H1 (cell line): Measurements from ENCODE around the gene LGALS8. TPM values are rescaled to one million over a fixed set of nuclear protein-coding genes. Genes with fewer than 3 reads are reported as not detected.
"Not testable (repeated sequence)": the region's sequence is repeated elsewhere in the genome, so short reads cannot be mapped to it uniquely, and the experiment has no call there.

Source experiments
- CTCF ChIA-PET: fragments of 300-600 bp; sonication (Branson Sonifier 250); formaldehyde crosslinking; loops from one replicate; lab custom pipeline; 2021; ENCODE audit not compliant: partially characterized antibody; lab: Charles Lee
- POLR2A ChIA-PET: fragments of 300-600 bp; sonication (Branson Sonifier 250); formaldehyde crosslinking; loops from one replicate; lab custom pipeline; 2021; ENCODE audit warnings: inconsistent platforms; ENCODE audit not compliant: partially characterized antibody; lab: Charles Lee
- DNase-seq, 2 experiments: peaks; one replicate each; pipeline versions ENCODE4 v3.0.0 to v3.0.0-alpha.2; 2010 to 2022; ENCODE audit warnings: low spot score in 2 of 2, low read depth in 1 of 2, mixed read lengths in 1 of 2
- FAIRE-seq: peaks from 2 replicates; lab custom pipeline; 2011; peaks lifted over from hg19 to GRCh38; lab: Jason Lieb, UNC
- H2AFZ ChIP-seq: 2 replicates; pipeline ENCODE4 v1.8.1; 2012; ENCODE audit warnings: low read length, inconsistent platforms
- H2AK5ac ChIP-seq: 2 replicates; pipeline ENCODE4 v1.6.1; 2013; ENCODE audit warnings: low read depth, low read length
- H2BK120ac ChIP-seq: replicated peaks from 2 replicates; pipeline ENCODE3; 2013; ENCODE audit warnings: low read depth, low read length, inconsistent platforms
- H2BK12ac ChIP-seq: 2 replicates; pipeline ENCODE4 v1.6.1; 2013; ENCODE audit warnings: low read depth, low read length
- H2BK15ac ChIP-seq: 2 replicates; pipeline ENCODE4 v1.6.1; 2013; ENCODE audit warnings: low read length
- H2BK20ac ChIP-seq: 2 replicates; pipeline ENCODE4 v1.6.1; 2013; ENCODE audit warnings: low read length
- H2BK5ac ChIP-seq: 2 replicates; pipeline ENCODE4 v1.6.1; 2013; ENCODE audit warnings: low read depth, low read length
- H3K14ac ChIP-seq: 2 replicates; pipeline ENCODE4 v1.6.1; 2013; ENCODE audit warnings: inconsistent platforms; ENCODE audit not compliant: insufficient read length
- H3K18ac ChIP-seq: 2 replicates; pipeline ENCODE4 v1.6.1; 2013; ENCODE audit warnings: low read length; ENCODE audit errors: extremely low read depth
- H3K23ac ChIP-seq: 2 replicates; pipeline ENCODE4 v1.6.1; 2013; ENCODE audit warnings: inconsistent platforms; ENCODE audit not compliant: insufficient read length
- H3K23me2 ChIP-seq: 2 replicates; pipeline ENCODE4 v1.6.1; 2013; ENCODE audit warnings: low read depth, low read length
- H3K27ac ChIP-seq: 2 replicates; pipeline ENCODE4 v1.6.1; 2011; ENCODE audit warnings: low read depth, low read length, inconsistent platforms
- H3K27me3 ChIP-seq, 4 experiments: replicated peaks in 1 of 4; 1 replicate in 1 of 4; 2 replicates in 3 of 4; pipeline versions ENCODE4 v1.6.1 to v1.8.1; 2011 to 2013; ENCODE audit warnings: low read length in 3 of 4, mild to moderate bottlenecking in 3 of 4, inconsistent platforms in 2 of 4, mixed read lengths in 2 of 4, moderate library complexity in 1 of 4; ENCODE audit not compliant: control insufficient read depth in 3 of 4, insufficient read depth in 3 of 4; ENCODE audit errors: extremely low read depth in 1 of 4
- H3K36me3 ChIP-seq, 4 experiments: 2 replicates each; pipeline versions ENCODE4 v1.6.1 to v1.8.1; 2011 to 2013; ENCODE audit warnings: mild to moderate bottlenecking in 4 of 4, low read length in 3 of 4, moderate library complexity in 2 of 4, control low read depth in 1 of 4, inconsistent platforms in 1 of 4; ENCODE audit not compliant: insufficient read depth in 4 of 4, control insufficient read depth in 2 of 4
- H3K4ac ChIP-seq: replicated peaks from 2 replicates; pipeline ENCODE3; 2013; ENCODE audit warnings: low read length, low read depth, mixed read lengths, inconsistent platforms; ENCODE audit not compliant: insufficient read length
- H3K4me1 ChIP-seq, 4 experiments: replicated peaks in 1 of 4; 1 replicate in 1 of 4; 2 replicates in 3 of 4; pipeline versions ENCODE4 v1.6.1 to v1.8.1; 2011 to 2013; ENCODE audit warnings: low read length in 3 of 4, inconsistent platforms in 2 of 4, mixed read lengths in 1 of 4; ENCODE audit not compliant: insufficient read depth in 4 of 4, control insufficient read depth in 3 of 4
- H3K4me2 ChIP-seq, 2 experiments: 2 replicates each; pipeline versions ENCODE4 v1.6.1 to v1.8.1; 2011 to 2013; ENCODE audit warnings: low read depth in 2 of 2, low read length in 2 of 2, control low read depth in 1 of 2, inconsistent platforms in 1 of 2, mild to moderate bottlenecking in 1 of 2; ENCODE audit not compliant: insufficient read depth in 1 of 2
- H3K4me3 ChIP-seq, 4 experiments: fragments of 200-600, 300-600 bp in 1 of 4; sonication (generic), shearing (Covaris generic), sonication (Bioruptor Twin) in 1 of 4; 2 replicates each; pipeline versions ENCODE4 v1.5.1 to v1.8.1; 2011 to 2016; ENCODE audit warnings: low read length in 4 of 4, low read depth in 3 of 4, control low read depth in 2 of 4, inconsistent platforms in 2 of 4, mild to moderate bottlenecking in 2 of 4, mixed read lengths in 1 of 4, moderate library complexity in 1 of 4; ENCODE audit not compliant: insufficient read depth in 2 of 4; ENCODE audit errors: extremely low read depth in 1 of 4
- H3K56ac ChIP-seq: replicated peaks from 2 replicates; pipeline ENCODE3; 2013; ENCODE audit warnings: low read depth, mild to moderate bottlenecking, mixed read lengths, low read length, inconsistent platforms; ENCODE audit not compliant: insufficient read length
- H3K79me1 ChIP-seq: 2 replicates; pipeline ENCODE4 v1.6.1; 2013; ENCODE audit warnings: low read depth, low read length, control low read depth
- H3K79me2 ChIP-seq, 2 experiments: 2 replicates each; pipeline versions ENCODE4 v1.6.1 to v1.8.1; 2012 to 2013; ENCODE audit warnings: low read length in 2 of 2, mild to moderate bottlenecking in 2 of 2, inconsistent platforms in 1 of 2; ENCODE audit not compliant: insufficient read depth in 2 of 2, control insufficient read depth in 1 of 2
- H3K9ac ChIP-seq, 4 experiments: replicated peaks in 1 of 4; 1 replicate in 1 of 4; 2 replicates in 3 of 4; pipeline versions ENCODE4 v1.6.1 to v1.8.1; 2011 to 2013; ENCODE audit warnings: low read depth in 3 of 4, low read length in 3 of 4, control low read depth in 2 of 4, mild to moderate bottlenecking in 2 of 4, moderate library complexity in 2 of 4, inconsistent platforms in 1 of 4; ENCODE audit errors: extremely low read depth in 1 of 4
- H3K9me3 ChIP-seq, 2 experiments: 2 replicates each; pipeline versions ENCODE4 v1.6.1 to v1.8.1; 2012 to 2013; ENCODE audit warnings: mild to moderate bottlenecking in 2 of 2, moderate library complexity in 2 of 2, control low read depth in 1 of 2, inconsistent platforms in 1 of 2, low read depth in 1 of 2, low read length in 1 of 2, mixed read lengths in 1 of 2; ENCODE audit not compliant: insufficient read depth in 2 of 2
- H4K20me1 ChIP-seq, 2 experiments: replicated peaks in 1 of 2; 2 replicates each; pipeline versions ENCODE3 to v1.8.1; 2011 to 2013; ENCODE audit warnings: inconsistent platforms in 2 of 2, low read length in 2 of 2, mild to moderate bottlenecking in 1 of 2; ENCODE audit not compliant: insufficient read depth in 2 of 2, control insufficient read depth in 1 of 2
- H4K5ac ChIP-seq: 2 replicates; pipeline ENCODE4 v1.6.1; 2013; ENCODE audit warnings: low read length, low read depth, mixed read lengths, inconsistent platforms; ENCODE audit not compliant: insufficient read length
- H4K8ac ChIP-seq: 2 replicates; pipeline ENCODE4 v1.8.0; 2013; ENCODE audit warnings: mild to moderate bottlenecking, moderate library complexity, low read length, inconsistent platforms; ENCODE audit not compliant: insufficient read depth; ENCODE audit errors: extremely low read depth
- H4K91ac ChIP-seq: replicated peaks from 2 replicates; pipeline ENCODE3; 2013; ENCODE audit warnings: low read length, mixed read lengths, inconsistent platforms; ENCODE audit not compliant: insufficient read length
- WGBS, 2 experiments: shearing (Covaris generic) in 1 of 2; methylation state at CpG; one replicate each; pipeline versions ENCODE4 v1.1.6 to v1.1.7; 2013 to 2015; ENCODE audit warnings: low lambda C conversion rate in 2 of 2, mixed read lengths in 2 of 2, inconsistent platforms in 1 of 2, low coverage in 1 of 2, missing lambda C conversion rate in 1 of 2; ENCODE audit not compliant: insufficient replicate concordance in 2 of 2, insufficient coverage in 1 of 2, insufficient read length in 1 of 2; ENCODE audit errors: extremely low coverage in 1 of 2, missing lambda C conversion rate in 1 of 2; 5-methylcytosine and 5-hydroxymethylcytosine counted together
- polyA plus RNA-seq, 7 experiments: library from polyadenylated mRNA; depleted of rRNA in 3 of 7; stranded (reverse) in 5 of 7; unstranded in 2 of 7; fragments of >200 nt in 5 of 7; fragments of 200-250 nt in 2 of 7; gene quantifications; 1 replicate in 5 of 7; 2 replicates in 1 of 7; 4 replicates in 1 of 7; pipeline versions ENCODE4 v1.2.1 to v1.2.3, GENCODE V29; 2011 to 2013; ENCODE audit warnings: missing spikeins in 2 of 7, mixed read lengths in 2 of 7
- total RNA-seq: library from RNA; stranded (reverse); fragmentation: NEBNext Ultra II Directional; extraction: Animal tissue kit (Norgen Biotek cat#: 25700); gene quantifications from 2 replicates; pipeline ENCODE4 v1.2.1, GENCODE V29; 2021

The LGALS8 gene
- total and polyA plus RNA-seq, 2 of the 8 experiments (the other 6 are each of a cell fraction or from before 2014, with no cell fraction given), result 7.2 to 11.6 TPM

DNA sequence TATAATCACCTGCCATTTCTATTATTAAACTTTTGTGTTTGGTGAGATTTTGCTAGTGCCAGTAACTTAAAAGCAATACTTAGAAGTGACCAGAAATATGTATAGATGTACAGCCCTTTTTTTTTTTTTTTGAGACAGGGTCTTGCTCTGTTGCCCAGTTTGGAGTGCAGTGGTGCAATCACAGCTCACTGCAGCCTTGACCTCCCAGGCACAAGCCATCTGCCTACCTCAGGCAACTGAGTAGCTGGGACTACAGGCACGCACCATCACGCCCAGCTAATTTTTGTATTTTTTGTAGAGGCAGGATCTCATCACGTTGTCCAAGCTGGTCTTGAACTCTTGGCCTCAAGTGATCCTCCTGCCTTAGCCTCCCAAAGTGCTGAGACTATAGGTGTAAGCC is 56.6 kb downstream of the LGALS8 start:
- H3K27me3 ChIP-seq, H2BK15ac ChIP-seq, H3K4me3 ChIP-seq, H4K91ac ChIP-seq, H2BK20ac ChIP-seq, H3K23me2 ChIP-seq, H4K8ac ChIP-seq, DNase-seq, H2AK5ac ChIP-seq, H3K14ac ChIP-seq, FAIRE-seq, H3K56ac ChIP-seq, H2BK120ac ChIP-seq, H3K79me1 ChIP-seq, H2BK5ac ChIP-seq, H3K9ac ChIP-seq, H3K4ac ChIP-seq, H2BK12ac ChIP-seq, H3K23ac ChIP-seq, H3K4me1 ChIP-seq, H4K20me1 ChIP-seq, H3K27ac ChIP-seq, H3K9me3 ChIP-seq, H4K5ac ChIP-seq, H3K18ac ChIP-seq, H3K4me2 ChIP-seq, H3K79me2 ChIP-seq, H2AFZ ChIP-seq: not testable (repeated sequence)
- POLR2A ChIA-PET, result interaction anchor here (0.6 kb wide), 2 partner anchors 17 to 838 kb away, joined by 3 to 4 read pairs; no protein-coding TSS in a partner anchor
- CTCF ChIA-PET, result interaction anchor here (0.6 kb wide), 2 partner anchors 154 to 1436 kb away, joined by 3 read pairs; no protein-coding TSS in a partner anchor
- peaks cover 14 to 81% (median 47%) of the 10 kb centered on the region in 4 experiments for H3K36me3 ChIP-seq
- WGBS, 2 experiments, result 95% methylated on average over 3 of the region's 3 CpGs; no CpG with 5 or more reads in 1 of the 2 experiments
